Middle frontal gyrus (tissue), 1 donor: ENCODE results near the gene ZNF780A.
A peak's percentile ranks its signal among the peaks of the same experiment; 100 is the strongest.
"Not testable (repeated sequence)": the region's sequence is repeated elsewhere in the genome, so short reads cannot be mapped to it uniquely, and the experiment has no call there.

Experiments
- DNase-seq: peaks from one replicate; pipeline ENCODE4 v3.0.0-alpha.2; 2015; ENCODE audit warnings: low spot score; ENCODE audit errors: extremely low spot score

ZNF780A gene

GRCh38 chr19:40090241-40091204 lies at the start of gene ZNF780A:
Gene ZNF780A, minus strand, starts transcription at chr19:40090943. Its CDS starts 6,190 bp downstream, at chr19:40084753.
- DNase-seq: peak; percentile 71

GRCh38 chr19:40139533-40140287 lies 49.0 kb upstream of the ZNF780A start:
- peak; percentile 65 for DNase-seq

GRCh38 chr19:40136818-40137217 lies 46.1 kb upstream of the ZNF780A start:
- no peak for DNase-seq

GRCh38 chr19:40134866-40135265 lies 44.1 kb upstream of the ZNF780A start:
- DNase-seq: no peak

GRCh38 chr19:40133491-40133890 lies 42.7 kb upstream of the ZNF780A start:
- DNase-seq: no peak

- no peak for DNase-seq
Measured at GRCh38 chr19:40130013-40130412, 39.3 kb upstream of the ZNF780A start.

- DNase-seq: no peak
Measured at GRCh38 chr19:40129425-40129824, 38.7 kb upstream of the ZNF780A start.

GRCh38 chr19:40128991-40129390 lies 38.2 kb upstream of the ZNF780A start:
- DNase-seq: no peak

GRCh38 chr19:40119380-40119779 lies 28.6 kb upstream of the ZNF780A start:
- no peak for DNase-seq

- DNase-seq: not testable (repeated sequence)
Measured at GRCh38 chr19:40118638-40119037, 27.9 kb upstream of the ZNF780A start.

- DNase-seq: no peak
Measured at GRCh38 chr19:40116075-40116474, 25.3 kb upstream of the ZNF780A start.

- DNase-seq: not testable (repeated sequence)
Measured at GRCh38 chr19:40114119-40114518, 23.4 kb upstream of the ZNF780A start.

GRCh38 chr19:40112271-40112670 lies 21.5 kb upstream of the ZNF780A start:
- DNase-seq: not testable (repeated sequence)

GRCh38 chr19:40110570-40110969 lies 19.8 kb upstream of the ZNF780A start:
- no peak for DNase-seq

- DNase-seq: no peak
Measured at GRCh38 chr19:40104754-40105153, 14.0 kb upstream of the ZNF780A start.

- no peak for DNase-seq
Measured at GRCh38 chr19:40103600-40103999, 12.9 kb upstream of the ZNF780A start.

- no peak for DNase-seq
Measured at GRCh38 chr19:40101813-40102212, 11.1 kb upstream of the ZNF780A start.

GRCh38 chr19:40093416-40093815 lies 2.7 kb upstream of the ZNF780A start:
- DNase-seq: no peak

GRCh38 chr19:40091205-40092129 lies 724 bp upstream of the ZNF780A start:
- no peak for DNase-seq

- DNase-seq: no peak
Measured at GRCh38 chr19:40089462-40089861, 1.3 kb downstream of the ZNF780A start.
